H1 (cell line): ENCODE measurements around the gene AFF2. TPM values are rescaled to one million over a fixed set of nuclear protein-coding genes. Genes with fewer than 3 reads are reported as not detected.

Experiments
- CEBPB ChIP-seq: IDR thresholded peaks from 2 replicates; pipeline ENCODE4 v1.6.1; 2012; ENCODE audit warnings: low read depth, low read length
- EGR1 ChIP-seq: IDR thresholded peaks from 2 replicates; pipeline ENCODE4 v1.6.1; 2011; ENCODE audit warnings: low read depth, low read length, borderline replicate concordance
- KDM5A ChIP-seq: fragments of 200-600 bp; IDR thresholded peaks from 2 replicates; pipeline ENCODE4 v1.7.1; 2012; ENCODE audit warnings: mild to moderate bottlenecking, low read length, inconsistent platforms, mixed read lengths
- NANOG ChIP-seq: IDR thresholded peaks from 2 replicates; pipeline ENCODE4 v1.6.1; 2011; ENCODE audit warnings: low read length, low read depth, mild to moderate bottlenecking, inconsistent platforms; ENCODE audit not compliant: insufficient read depth, poor library complexity, severe bottlenecking
- SIN3A ChIP-seq, 2 experiments: IDR thresholded peaks in 1 of 2; conservative IDR thresholded peaks in 1 of 2; 2 replicates each; pipeline ENCODE4 v1.6.1; 2011 to 2012; ENCODE audit warnings: low read length in 2 of 2, improper control_type of control experiment in 1 of 2, low read depth in 1 of 2, mild to moderate bottlenecking in 1 of 2
- SP1 ChIP-seq: IDR thresholded peaks from 2 replicates; pipeline ENCODE4 v1.6.1; 2011; ENCODE audit warnings: low read depth, low read length
- TAF1 ChIP-seq: IDR thresholded peaks from 2 replicates; pipeline ENCODE4 v1.6.1; 2011; ENCODE audit warnings: mild to moderate bottlenecking, low read depth, low read length
- TAF7 ChIP-seq: optimal IDR thresholded peaks from 2 replicates; pipeline ENCODE3; 2011; ENCODE audit warnings: low read depth, mild to moderate bottlenecking, inconsistent platforms, low read length, moderate library complexity, borderline replicate concordance
- ZNF274 ChIP-seq: IDR thresholded peaks from 2 replicates; pipeline ENCODE4 v1.7.0; 2012; ENCODE audit warnings: low read length, borderline replicate concordance; ENCODE audit errors: extremely low read depth
- polyA plus RNA-seq, 7 experiments: library from polyadenylated mRNA; depleted of rRNA in 3 of 7; stranded (reverse) in 5 of 7; unstranded in 2 of 7; fragments of >200 nt in 5 of 7; fragments of 200-250 nt in 2 of 7; gene quantifications; 1 replicate in 5 of 7; 2 replicates in 1 of 7; 4 replicates in 1 of 7; pipeline versions ENCODE4 v1.2.1 to v1.2.3, GENCODE V29; 2011 to 2013; ENCODE audit warnings: missing spikeins in 2 of 7, mixed read lengths in 2 of 7
- total RNA-seq: library from RNA; stranded (reverse); fragmentation: NEBNext Ultra II Directional; extraction: Animal tissue kit (Norgen Biotek cat#: 25700); gene quantifications from 2 replicates; pipeline ENCODE4 v1.2.1, GENCODE V29; 2021

The AFF2 gene
- total and polyA plus RNA-seq, 2 of the 8 experiments (the other 6 are each of a cell fraction or from before 2014, with no cell fraction given), result 2.0 to 7.3 TPM

GRCh38 chrX:148878371-148878770, 378.0 kb downstream of the AFF2 start (continued):
- TF ChIP-seq EGR1 (no peak), CEBPB (no peak), ZNF274 (no peak), TAF7 (no peak), SP1 (no peak), NANOG (no peak), KDM5A (no peak), SIN3A (conservative IDR thresholded peaks at IDR 0.05 in 1 of 2, IDR thresholded peaks at IDR 0.05 in 1 of 2; ENCODE audit: low read depth in 1 of 2, low read length in 2 of 2) (no peak), TAF1 (no peak)
